Muscle layer of colon (tissue), 2 donors: ENCODE data around the gene NKD2.

Experiments
- H3K27ac ChIP-seq: one replicate; pipeline ENCODE4 v1.7.0; 2013; ENCODE audit warnings: low read depth, mild to moderate bottlenecking, low read length, moderate library complexity
- H3K27me3 ChIP-seq, 2 donors: one replicate each; pipeline ENCODE4 v1.7.0; 2013; ENCODE audit warnings: low read length in 2 of 2, mild to moderate bottlenecking in 2 of 2; ENCODE audit not compliant: insufficient read depth in 2 of 2, control insufficient read depth in 1 of 2
- H3K36me3 ChIP-seq: one replicate; pipeline ENCODE4 v1.7.0; 2013; ENCODE audit warnings: mild to moderate bottlenecking, low read length; ENCODE audit not compliant: insufficient read depth
- H3K4me1 ChIP-seq: one replicate; pipeline ENCODE4 v1.7.0; 2013; ENCODE audit warnings: mild to moderate bottlenecking, low read length; ENCODE audit not compliant: insufficient read depth
- H3K4me3 ChIP-seq, 2 donors: one replicate each; pipeline ENCODE4 v1.7.0; 2013; ENCODE audit warnings: low read length in 2 of 2, low read depth in 1 of 2, mild to moderate bottlenecking in 1 of 2, moderate library complexity in 1 of 2
- H3K9ac ChIP-seq: one replicate; pipeline ENCODE4 v1.7.0; 2013; ENCODE audit warnings: low read length
- H3K9me3 ChIP-seq: one replicate; pipeline ENCODE4 v1.7.0; 2013; ENCODE audit warnings: mild to moderate bottlenecking, low read length
- donor health status: abdominal sarcoma.
- donor health status: Adenocarcinoma of cecum.

The NKD2 gene

DNA sequence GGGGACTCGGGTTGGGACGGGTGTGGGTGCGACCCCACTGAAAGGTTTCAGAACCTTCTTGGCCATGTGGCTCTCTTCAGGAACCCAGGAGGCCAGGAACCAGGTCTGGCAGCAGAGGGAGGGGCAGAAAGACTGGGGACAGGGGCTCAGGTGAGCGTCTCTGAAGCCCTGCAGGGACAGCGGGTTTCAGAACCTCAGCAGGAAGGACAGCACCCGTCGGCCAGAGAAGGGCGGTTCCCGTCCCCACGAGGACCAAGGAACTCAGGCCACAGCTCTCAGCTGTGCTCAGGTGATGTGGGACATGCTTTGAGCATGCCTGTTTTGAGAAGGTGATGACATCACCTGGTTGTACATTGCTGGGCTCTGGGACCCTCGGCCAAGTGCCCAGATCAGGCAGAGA, 77.5 kb downstream of the NKD2 start:
- Histone ChIP-seq H3K4me3 (no peak overlapping the region), H3K4me1 (no peaks in the 10 kb centered on the region)

DNA sequence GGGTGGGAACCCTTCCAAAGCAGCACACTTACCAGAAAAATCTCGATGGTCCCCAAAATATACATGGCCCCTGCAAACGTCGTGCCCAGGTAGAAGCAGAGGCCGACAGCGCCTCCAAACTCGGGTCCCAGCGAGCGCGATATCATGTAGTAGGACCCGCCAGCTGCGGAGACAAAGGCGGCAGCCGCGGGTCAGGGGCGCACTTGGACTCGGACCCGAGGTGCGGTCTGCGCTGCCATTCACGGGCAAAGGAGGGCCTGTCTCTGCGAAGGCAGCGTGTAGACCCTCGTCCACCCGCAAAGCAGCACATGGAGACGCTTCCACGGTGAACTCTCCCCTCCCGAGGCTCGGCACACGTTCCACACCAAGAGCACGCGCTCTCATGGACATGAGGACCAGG, 78.3 kb downstream of the NKD2 start:
- no peak overlapping the region for H3K9ac ChIP-seq
- no peaks in the 10 kb centered on the region for H3K27me3 ChIP-seq
- no peaks in the 10 kb centered on the region for H3K9me3 ChIP-seq
- H3K36me3 ChIP-seq, result peaks cover 27% of the 10 kb centered on the region
- no peak overlapping the region for H3K4me3 ChIP-seq
- H3K4me1 ChIP-seq, result no peaks in the 10 kb centered on the region
- H3K27ac ChIP-seq, result no peak overlapping the region

More for the DNA sequence above, 77.5 kb downstream of the NKD2 start:
- H3K36me3 ChIP-seq, result peaks cover 30% of the 10 kb centered on the region
- no peak overlapping the region for H3K9ac ChIP-seq
- no peaks in the 10 kb centered on the region for H3K27me3 ChIP-seq
- H3K9me3 ChIP-seq, result no peaks in the 10 kb centered on the region
- no peak overlapping the region for H3K27ac ChIP-seq

DNA sequence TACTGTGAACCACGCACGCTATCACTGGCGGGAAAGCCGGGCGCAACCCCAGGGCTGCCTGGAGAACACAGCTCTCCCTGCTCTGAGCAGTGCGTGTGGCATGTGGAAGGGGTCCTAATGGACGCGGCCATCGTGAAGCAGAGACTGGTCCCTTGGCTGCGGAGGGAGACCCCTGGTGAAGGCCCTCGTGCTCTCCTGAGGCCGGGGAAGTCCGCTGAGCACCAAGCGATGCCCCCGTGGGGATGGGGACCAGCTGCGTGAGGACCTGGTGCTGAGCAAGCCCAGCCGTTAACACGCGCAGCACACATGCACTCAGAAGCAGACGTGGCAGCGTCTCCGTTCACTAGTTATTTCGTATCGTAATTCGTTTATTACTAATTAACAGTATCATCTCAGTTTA, 78.8 kb downstream of the NKD2 start:
- Histone ChIP-seq H3K9ac (no peak overlapping the region), H3K9me3 (no peaks in the 10 kb centered on the region), H3K4me1 (no peaks in the 10 kb centered on the region), H3K27ac (no peak overlapping the region), H3K36me3 (peaks cover 27% of the 10 kb centered on the region), H3K4me3 (no peak overlapping the region), H3K27me3 (no peaks in the 10 kb centered on the region)

DNA sequence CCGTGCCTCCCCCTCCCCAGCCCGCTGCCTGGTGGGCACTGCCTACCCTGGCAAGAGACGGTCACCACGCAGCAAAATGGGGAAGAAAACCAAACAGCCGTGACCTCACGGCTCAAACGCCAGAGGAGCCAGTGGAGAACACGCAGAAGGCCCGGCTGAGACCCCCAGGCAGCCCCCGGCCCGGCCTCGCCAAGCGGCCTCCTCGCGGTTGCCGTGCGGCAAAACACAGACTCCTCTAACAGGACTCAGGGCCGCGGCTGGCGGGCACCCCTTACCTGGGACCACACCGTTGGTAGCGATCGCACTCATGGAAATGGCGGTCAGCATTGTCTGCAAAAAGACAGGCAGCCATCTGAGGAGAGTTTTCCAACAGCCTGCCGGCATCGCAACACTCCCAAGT, 79.4 kb downstream of the NKD2 start:
- peaks cover 27% of the 10 kb centered on the region for H3K36me3 ChIP-seq

More for the DNA sequence above, 79.4 kb downstream of the NKD2 start:
- Histone ChIP-seq H3K9ac (no peak overlapping the region), H3K4me3 (no peak overlapping the region), H3K9me3 (no peaks in the 10 kb centered on the region), H3K4me1 (no peaks in the 10 kb centered on the region), H3K27me3 (no peaks in the 10 kb centered on the region), H3K27ac (no peak overlapping the region)
